Frontal cortex (tissue), 4 donors: ENCODE data around the gene TIMM21. TPM values are rescaled to one million over a fixed set of nuclear protein-coding genes. Genes with fewer than 3 reads are reported as not detected.

Source experiments
- DNase-seq, 2 donors: peaks; one replicate each; pipeline ENCODE4 v3.0.0; 2012; ENCODE audit warnings: low spot score in 2 of 2
- FAIRE-seq: peaks from 2 replicates; lab custom pipeline; 2012; peaks lifted over from hg19 to GRCh38; lab: Jason Lieb, UNC
- total RNA-seq: library from RNA; depleted of rRNA; stranded (reverse); fragments of >200 nt; gene quantifications from one replicate; pipeline ENCODE4 v1.2.3, GENCODE V29; 2014
- donor health status: control.
- donor health status: control.
- donor health status: control.

TIMM21 gene
- total RNA-seq = 36.3 TPM

GRCh38 chr18:74147779-74148542 is at the start of gene TIMM21, which contains the start of gene FBXO15:
TIMM21 (plus strand) TSS chr18:74148523; CDS start chr18:74148809, 286 bp downstream.
FBXO15 (minus strand) TSS chr18:74147834; CDS start chr18:74147785, 49 bp downstream.
- FAIRE-seq (peak; percentile 30), DNase-seq (peak; percentile 90 to 91)

- no peak for DNase-seq
- no peak for FAIRE-seq
These were observed 39.9 kb upstream of the TIMM21 start for GRCh38 chr18:74108460-74108859.

GRCh38 chr18:74110149-74110548 is 38.2 kb upstream of the TIMM21 start:
- DNase-seq (no peak), FAIRE-seq (peak; percentile 28)

- DNase-seq = no peak
- FAIRE-seq = no peak
These were observed 37.3 kb upstream of the TIMM21 start for GRCh38 chr18:74110976-74111375.

GRCh38 chr18:74113711-74114110 is 34.6 kb upstream of the TIMM21 start:
- no peak for DNase-seq

GRCh38 chr18:74114116-74114515 is 34.2 kb upstream of the TIMM21 start:
- FAIRE-seq (no peak), DNase-seq (no peak)

More at GRCh38 chr18:74113711-74114110, 34.6 kb upstream of the TIMM21 start:
- no peak for FAIRE-seq

- no peak for DNase-seq
- FAIRE-seq = no peak
These were observed 33.3 kb upstream of the TIMM21 start for GRCh38 chr18:74115046-74115445.

GRCh38 chr18:74116633-74117554 is 31.4 kb upstream of the TIMM21 start:
- DNase-seq = peak in 1 of 2 donors; percentile 22

GRCh38 chr18:74123200-74123599 is 25.1 kb upstream of the TIMM21 start:
- FAIRE-seq = no peak

More at GRCh38 chr18:74116633-74117554, 31.4 kb upstream of the TIMM21 start:
- FAIRE-seq = peak; percentile 19

GRCh38 chr18:74124642-74125041 is 23.7 kb upstream of the TIMM21 start:
- no peak for DNase-seq
- no peak for FAIRE-seq

More at GRCh38 chr18:74123200-74123599, 25.1 kb upstream of the TIMM21 start:
- no peak for DNase-seq

GRCh38 chr18:74126684-74127655 is 21.4 kb upstream of the TIMM21 start:
- no peak for DNase-seq
- no peak for FAIRE-seq

- DNase-seq (no peak), FAIRE-seq (no peak)
These were observed 20.2 kb upstream of the TIMM21 start for GRCh38 chr18:74128159-74128558.

- DNase-seq (no peak), FAIRE-seq (no peak)
These were observed 17.2 kb upstream of the TIMM21 start for GRCh38 chr18:74131124-74131523.

- no peak for DNase-seq
- no peak for FAIRE-seq
These were observed 16.1 kb upstream of the TIMM21 start for GRCh38 chr18:74132201-74132600.

GRCh38 chr18:74137920-74138538 is 10.3 kb upstream of the TIMM21 start:
- no peak for DNase-seq
- FAIRE-seq = no peak

- FAIRE-seq (no peak), DNase-seq (no peak)
These were observed 8.9 kb upstream of the TIMM21 start for GRCh38 chr18:74139411-74139810.

GRCh38 chr18:74139888-74140287 is 8.4 kb upstream of the TIMM21 start:
- FAIRE-seq (no peak), DNase-seq (no peak)

GRCh38 chr18:74140582-74140981 is 7.7 kb upstream of the TIMM21 start:
- no peak for FAIRE-seq
- no peak for DNase-seq

GRCh38 chr18:74141667-74142066 is 6.7 kb upstream of the TIMM21 start:
- FAIRE-seq (no peak), DNase-seq (no peak)
